GM19043 (cell line): Measurements from ENCODE around the gene GRP.
"Not testable (repeated sequence)": the region's sequence is repeated elsewhere in the genome, so short reads cannot be mapped to it uniquely, and the experiment has no call there.

Source experiments
- ATAC-seq: cut with Tn5 transposase; IDR thresholded peaks from one replicate; pipeline ENCODE4 v1.9.1; 2021; ENCODE audit warnings: low read depth; ENCODE audit not compliant: unreplicated experiment

The GRP gene

DNA sequence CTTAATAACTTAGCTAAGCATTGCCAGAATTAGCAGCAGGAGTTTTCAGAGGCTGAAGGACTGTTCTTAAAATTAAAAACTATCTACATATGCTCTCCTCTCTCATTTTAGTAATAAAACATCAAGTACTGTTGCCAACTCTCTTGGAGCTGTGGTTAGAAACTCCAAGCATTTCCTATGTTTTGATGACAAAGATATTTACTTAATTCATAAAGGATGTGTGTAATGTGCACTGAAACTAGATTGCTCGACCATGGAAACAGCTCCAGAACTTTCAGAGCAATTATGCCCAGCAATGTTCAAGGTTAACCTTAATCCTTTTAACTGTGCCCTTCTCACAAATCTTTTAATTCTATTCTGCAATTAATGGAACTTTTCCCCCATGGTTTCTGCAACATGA lies 8.4 kb downstream of the GRP start:
- no peak for ATAC-seq

DNA sequence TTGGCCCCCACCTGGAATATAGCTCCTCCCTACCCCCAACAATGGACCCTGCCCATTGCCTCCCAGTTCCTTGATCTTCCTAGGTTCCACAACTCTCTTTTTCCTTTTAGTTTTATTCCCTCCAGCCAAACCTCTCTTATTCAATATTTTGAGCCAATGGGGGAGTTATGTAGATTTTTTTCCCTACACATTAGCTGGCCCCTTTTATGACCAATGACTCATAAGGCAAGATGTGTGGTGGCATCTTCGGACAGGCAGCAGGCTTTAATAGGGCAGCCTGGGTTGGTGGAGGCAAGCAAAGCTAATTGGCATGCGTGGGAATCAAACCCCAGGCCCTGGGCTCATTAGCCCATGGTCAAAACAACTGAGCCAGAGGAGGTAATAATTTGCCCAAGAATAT lies 9.2 kb downstream of the GRP start:
- no peak for ATAC-seq

- no peak for ATAC-seq
Measured at GRCh38 chr18:59229701-59230443, 9.9 kb downstream of the GRP start.

DNA sequence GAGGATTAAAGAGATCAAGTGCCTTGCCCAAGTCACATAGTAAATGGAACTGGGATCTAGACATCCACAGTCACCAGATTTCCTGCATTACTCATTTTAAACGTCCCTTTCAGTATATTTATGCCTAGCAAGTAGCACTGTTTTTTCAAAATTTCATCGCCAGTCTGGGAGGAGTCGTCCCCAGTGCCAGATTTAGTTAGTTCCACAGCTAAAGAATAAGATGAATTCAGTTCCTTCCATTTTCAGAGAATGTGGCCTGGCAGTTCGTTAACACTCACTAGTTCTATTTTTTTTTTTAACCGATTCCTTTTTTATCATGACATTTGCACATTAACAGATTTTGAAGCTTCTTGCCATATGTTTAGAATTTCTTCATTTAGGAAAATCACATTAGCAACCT lies 11.2 kb downstream of the GRP start:
- no peak for ATAC-seq

DNA sequence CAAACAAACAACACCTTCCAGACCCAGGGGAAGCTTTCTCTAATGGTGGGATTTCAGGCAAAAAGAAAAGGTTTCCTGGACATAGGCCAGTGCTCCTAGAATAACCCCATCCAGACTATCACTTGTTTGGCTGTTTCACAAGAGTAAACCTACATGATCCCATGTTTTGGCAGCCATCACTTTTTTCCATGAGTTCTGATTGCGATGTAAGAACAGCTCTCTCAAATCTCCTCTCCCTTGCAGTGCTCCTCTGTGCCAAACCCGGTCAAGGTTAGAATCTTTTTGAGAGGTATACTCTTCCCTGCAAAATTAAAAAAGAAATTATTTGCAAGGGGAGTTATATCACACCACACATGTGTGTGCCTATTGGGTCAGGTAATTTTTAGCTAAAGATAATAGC lies 11.9 kb downstream of the GRP start:
- ATAC-seq, result no peak

DNA sequence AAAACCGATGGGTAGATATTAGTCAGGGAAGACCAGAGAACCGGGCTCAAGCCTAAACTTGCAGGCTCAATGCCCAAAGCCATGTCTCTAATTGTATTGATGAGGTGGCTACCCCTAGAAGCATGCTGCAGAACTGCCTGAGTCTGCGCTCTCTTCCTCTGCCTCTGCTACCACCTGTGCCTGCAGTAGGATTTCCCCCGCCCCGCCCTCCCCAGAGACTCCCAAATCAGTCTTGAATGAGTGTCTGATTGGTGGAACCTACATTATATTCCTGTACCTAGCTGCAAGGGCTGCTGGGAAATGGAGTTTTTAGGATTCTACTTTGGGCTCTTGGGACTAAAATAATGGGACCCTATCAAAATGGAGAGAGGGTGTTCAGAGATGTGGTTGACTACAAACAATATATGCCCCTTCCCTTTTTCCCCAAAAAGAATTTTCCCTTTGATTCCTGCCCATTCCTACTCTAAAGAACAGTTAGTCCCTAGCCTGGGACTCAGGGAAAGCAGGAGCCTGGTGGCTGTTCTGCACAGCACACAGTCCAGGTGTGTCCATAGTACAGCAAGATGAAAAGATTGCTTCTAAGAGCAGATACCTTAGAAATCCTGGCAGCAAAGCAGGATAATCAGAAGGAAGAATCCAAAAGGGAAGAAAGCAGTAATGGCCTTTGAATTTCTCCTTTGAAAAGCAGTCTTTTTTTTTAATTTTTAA lies 12.5 kb downstream of the GRP start:
- ATAC-seq, result no peak

DNA sequence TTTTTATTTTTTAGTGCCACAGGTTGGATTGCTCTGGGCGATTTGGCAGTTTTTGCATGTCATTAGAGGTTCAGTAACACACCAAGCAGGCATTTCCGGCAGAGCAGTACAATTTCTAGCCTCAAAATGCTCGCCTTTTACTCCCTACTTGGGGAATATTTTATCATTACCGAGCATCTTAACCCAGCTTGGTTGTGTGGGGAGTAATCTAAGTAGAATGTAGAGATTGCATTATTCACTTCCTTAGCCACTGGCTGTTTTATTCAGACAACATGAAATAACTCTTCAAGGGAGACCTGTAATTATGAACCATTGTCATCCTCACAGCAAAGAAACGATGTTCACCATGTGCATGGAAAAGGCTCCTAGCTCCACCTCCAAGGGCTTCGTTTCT lies 13.1 kb downstream of the GRP start:
- ATAC-seq, result no peak

DNA sequence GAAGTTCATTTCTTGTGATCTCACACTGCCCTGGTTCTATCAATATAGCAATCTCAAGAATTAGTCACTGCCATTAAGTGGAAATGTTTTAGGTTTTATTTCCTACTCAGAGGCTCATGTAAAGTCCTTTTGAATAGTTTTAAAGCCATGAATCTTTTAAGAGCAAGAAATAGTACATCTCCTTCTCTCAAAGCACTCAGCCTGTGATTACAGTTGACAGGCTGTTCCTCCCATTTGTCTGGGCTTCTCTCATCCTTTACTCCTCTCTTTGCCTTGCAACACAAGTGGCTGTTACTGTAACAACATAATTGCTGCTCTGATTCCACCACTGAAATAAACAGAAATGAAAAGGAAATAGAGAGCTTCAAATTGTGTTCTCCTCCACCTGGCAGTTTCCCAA lies 18.4 kb downstream of the GRP start:
- no peak for ATAC-seq

GRCh38 chr18:59239642-59240041 lies 19.7 kb downstream of the GRP start:
- no peak for ATAC-seq

GRCh38 chr18:59242906-59243305 lies 22.9 kb downstream of the GRP start:
- ATAC-seq, result no peak

- no peak for ATAC-seq
Measured at GRCh38 chr18:59246796-59247195, 26.8 kb downstream of the GRP start.

DNA sequence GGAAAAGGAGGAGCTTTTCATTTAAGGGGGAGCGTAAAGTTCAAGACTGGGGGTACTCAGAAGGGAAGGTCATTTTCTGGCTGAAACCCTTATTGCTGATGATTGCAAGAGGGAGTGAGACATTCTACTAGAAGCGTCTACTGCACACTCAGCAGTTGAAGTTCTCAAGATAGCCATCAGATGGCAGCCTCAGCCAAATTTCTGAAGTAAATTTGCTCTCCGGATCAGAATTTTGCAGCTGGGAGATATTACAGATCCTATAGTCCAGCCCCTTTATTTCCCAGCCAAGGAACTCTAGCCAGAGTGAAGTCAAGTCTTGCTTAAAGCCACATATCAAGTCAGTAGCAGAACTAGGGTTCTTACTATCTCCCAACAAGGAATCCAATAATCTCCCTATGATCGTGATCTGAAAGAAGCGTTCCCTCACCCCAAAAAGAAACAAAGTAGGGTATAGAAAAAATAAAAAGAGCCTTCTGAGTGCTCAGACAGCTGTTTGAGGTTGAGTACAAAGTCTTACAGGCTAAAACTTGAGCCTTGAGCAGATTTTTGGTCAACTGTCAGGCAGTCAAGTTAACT lies 29.3 kb downstream of the GRP start:
- ATAC-seq, result no peak

- ATAC-seq, result not testable (repeated sequence)
Measured at GRCh38 chr18:59255491-59255890, 35.5 kb downstream of the GRP start.

DNA sequence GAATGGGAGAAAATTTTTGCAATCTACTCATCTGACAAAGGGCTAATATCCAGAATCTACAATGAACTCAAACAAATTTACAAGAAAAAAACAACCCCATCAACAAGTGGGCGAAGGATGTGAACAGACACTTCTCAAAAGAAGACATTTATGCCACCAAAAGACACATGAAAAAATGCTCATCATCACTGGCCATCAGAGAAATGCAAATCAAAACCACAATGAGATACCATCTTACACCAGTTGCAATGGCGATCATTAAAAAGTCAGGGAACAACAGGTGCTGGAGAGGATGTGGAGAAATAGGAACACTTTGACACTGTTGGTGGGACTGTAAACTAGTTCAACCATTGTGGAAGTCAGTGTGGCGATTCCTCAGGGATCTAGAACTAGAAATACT lies 41.9 kb downstream of the GRP start:
- ATAC-seq, result not testable (repeated sequence)

- not testable (repeated sequence) for ATAC-seq
Measured at GRCh38 chr18:59262243-59262642, 42.3 kb downstream of the GRP start.

- no peak for ATAC-seq
Measured at GRCh38 chr18:59263661-59264060, 43.7 kb downstream of the GRP start.

DNA sequence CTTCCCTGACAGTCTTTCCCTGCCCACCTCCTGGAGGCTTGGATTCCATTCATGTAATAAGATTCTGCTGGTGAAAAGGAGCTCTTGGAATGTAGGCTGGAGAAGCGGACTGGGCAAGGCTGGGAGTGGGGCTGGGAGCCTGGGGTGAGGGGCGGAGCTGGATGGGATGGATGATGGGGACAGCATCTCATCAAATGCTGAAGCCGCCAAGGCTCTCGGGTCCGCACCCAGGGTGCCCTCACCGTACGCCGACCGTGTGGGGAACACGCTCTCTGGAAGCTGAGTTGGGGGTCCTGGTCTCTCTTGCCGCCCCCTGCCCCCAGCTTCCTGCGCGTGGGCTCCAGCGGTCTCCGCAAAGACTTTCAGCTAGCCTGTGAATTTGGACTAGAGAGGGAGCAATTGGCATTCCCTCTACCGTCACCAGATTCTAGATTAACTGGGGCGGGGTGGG lies 44.2 kb downstream of the GRP start:
- no peak for ATAC-seq

DNA sequence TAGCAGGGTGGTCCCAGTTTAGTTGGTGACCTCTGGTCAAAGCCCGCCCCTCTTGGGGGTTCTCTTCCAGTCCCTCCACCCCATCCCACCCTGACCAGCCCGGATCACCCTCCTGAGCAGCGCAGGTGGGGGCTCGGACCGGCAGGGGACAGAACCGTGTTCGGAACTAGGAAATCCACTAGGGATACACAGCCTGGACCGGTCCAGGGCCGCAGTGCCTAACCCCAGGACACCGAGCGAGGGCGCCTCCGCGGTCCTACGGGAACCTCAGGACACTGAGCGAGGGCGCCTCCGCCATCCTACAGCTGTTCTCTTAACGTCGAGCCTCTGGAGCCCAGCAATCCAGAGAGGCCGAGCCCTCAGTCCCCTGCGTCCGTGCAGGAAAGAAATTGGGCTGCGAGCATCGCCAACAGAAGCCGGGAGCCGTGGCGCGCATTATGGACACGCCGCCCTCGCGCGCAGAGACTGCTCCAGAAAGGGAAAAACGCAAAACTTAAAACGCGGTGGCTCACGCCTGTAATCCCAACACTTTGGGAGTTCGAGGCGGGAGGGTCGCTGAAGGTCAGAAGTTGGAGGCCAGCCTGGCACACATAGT lies 44.8 kb downstream of the GRP start:
- no peak for ATAC-seq

GRCh38 chr18:59265246-59265973 lies 45.5 kb downstream of the GRP start:
- ATAC-seq, result no peak

- ATAC-seq, result no peak
Measured at GRCh38 chr18:59265974-59266369, 46.0 kb downstream of the GRP start.

- ATAC-seq, result no peak
Measured at GRCh38 chr18:59266459-59266858, 46.5 kb downstream of the GRP start.
